GM18520 (cell line): Measurements from ENCODE around the gene RGS9.
"Not testable (repeated sequence)": the region's sequence is repeated elsewhere in the genome, so short reads cannot be mapped to it uniquely, and the experiment has no call there.

ENCODE experiments used
- ATAC-seq: cut with Tn5 transposase; IDR thresholded peaks from one replicate; pipeline ENCODE4 v1.9.1; 2021; ENCODE audit not compliant: unreplicated experiment

RGS9 gene

GRCh38 chr17:65155622-65156021 lies 18.5 kb downstream of the RGS9 start:
- ATAC-seq, result peak; percentile 15

DNA sequence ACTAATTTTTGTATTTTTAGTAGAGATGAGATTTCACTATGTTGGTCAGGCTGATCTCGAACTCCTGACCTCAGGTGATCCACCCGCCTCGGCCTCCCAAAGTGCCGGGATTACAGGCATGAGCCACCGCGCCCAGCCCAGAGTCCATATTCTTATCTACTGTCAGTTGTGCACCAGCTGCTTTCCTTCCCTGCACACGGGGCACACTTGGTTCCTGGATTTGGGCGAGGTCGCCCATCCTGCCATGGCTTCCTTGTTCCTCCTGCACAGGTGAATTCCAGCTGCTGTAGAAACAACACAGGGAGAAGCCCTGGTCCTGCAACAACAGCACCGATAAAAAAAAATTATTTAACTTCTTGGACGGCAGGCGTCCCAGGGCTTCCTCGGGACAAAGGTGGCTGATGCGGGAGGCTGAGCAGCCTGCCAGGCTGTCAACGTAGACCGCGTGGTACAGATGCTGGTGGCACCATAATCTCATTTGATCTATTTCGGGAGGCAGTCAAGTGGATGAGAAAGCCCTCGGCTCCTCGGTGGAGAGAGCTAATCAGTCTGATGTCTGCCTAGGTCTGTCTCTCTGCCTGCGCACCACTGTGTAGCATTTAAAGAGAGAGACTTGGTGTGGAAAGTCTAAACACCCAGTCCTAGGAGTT lies 19.1 kb downstream of the RGS9 start:
- no peak for ATAC-seq

- ATAC-seq, result no peak
Measured at GRCh38 chr17:65156835-65157565, 19.8 kb downstream of the RGS9 start.

DNA sequence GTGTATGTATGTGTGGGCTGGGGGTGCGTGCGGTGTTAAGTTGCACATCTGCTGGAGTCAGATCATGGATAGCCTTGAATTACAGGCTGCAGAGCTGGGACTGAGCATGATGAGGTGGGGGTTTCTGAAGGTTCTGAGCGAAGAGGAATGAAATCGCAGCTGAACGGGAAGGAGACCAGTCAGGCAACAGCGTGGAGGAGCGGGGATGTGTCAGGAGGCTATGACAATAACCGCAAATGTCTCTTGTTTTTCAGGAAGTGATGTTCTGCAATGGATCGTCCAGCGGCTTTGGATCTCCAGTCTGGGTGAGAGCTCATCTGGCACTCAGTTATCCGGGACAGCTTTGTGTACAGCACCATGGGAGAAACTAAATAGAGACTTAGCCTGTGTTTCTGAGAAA lies 20.9 kb downstream of the RGS9 start:
- no peak for ATAC-seq

GRCh38 chr17:65158622-65159021 lies 21.5 kb downstream of the RGS9 start:
- ATAC-seq, result no peak

DNA sequence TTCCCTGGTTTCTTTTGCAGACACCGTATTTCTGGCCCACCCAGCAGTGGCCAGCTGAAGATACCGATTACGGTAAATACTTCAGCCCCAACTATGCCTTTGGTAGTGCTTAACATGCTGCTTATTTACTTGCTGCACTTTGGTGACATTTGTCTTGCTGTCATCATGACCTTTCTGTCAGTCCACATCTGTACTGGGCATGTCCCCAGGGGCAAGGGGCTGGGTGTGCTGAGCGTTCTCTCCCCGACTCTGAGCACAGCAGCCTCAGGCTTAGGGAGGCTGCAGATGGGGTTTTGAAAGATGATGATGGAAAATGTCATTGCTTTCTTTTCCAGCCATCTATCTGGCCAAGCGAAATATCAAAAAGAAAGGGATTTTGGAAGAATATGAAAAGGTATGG lies 23.3 kb downstream of the RGS9 start:
- no peak for ATAC-seq

GRCh38 chr17:65163990-65164495 lies 26.9 kb downstream of the RGS9 start:
- peak; percentile 84 for ATAC-seq

DNA sequence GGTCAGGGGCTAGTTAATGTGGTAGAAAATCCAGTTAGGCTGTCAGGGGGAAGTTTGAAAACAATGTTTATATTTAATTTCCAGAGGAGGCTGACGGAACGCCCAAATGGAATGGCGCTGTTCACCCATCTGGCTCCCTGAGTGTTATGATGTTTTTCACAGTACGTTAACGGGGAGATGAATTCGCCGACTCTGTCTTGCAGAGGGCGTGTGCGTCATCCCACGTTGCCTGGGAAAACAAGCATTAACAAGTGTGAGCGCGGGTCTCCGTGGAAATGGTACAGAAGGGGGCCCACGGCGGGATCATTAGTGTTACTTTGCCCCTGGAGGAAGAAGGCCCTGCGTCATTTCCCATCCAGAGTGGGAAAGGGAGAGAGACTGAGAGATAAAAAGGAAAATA lies 29.6 kb downstream of the RGS9 start:
- no peak for ATAC-seq

DNA sequence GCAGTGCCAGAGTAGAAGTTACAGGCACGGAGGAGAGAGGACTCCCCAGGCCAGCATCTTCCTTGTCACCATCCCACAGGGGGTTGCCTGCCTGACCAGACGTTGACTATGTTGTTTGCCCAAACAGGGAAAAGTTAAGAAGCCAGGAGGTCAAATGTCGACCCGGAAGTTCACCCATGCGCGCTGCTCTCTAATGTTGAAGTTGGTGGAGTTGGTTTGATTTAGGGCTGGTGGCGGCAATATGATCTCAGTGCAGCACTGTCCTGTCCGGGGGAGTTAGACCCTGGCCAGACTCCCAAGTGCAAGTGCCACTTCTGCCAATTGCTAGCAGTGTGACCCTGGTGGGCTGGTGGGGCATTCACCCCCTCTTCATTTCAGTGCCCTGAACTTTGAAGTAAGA lies 30.4 kb downstream of the RGS9 start:
- no peak for ATAC-seq

DNA sequence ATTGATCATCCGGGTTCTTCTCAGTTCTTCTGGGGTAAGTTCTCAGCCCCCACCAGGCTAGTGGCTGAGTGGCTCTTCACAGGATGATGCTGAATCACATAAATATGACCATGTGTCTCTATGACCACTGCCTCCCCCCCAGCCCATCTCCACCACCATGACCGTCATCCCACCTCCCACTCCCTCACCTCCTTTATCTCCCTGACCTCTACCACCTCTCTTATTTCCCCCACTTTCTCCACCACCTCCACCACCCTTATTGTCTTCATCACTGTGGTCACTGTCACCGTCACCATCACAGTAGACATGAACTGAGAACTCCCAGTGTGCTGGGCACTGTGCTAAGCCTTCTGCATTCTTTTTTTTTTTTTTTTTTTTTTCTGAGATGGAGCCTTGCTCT lies 32.5 kb downstream of the RGS9 start:
- no peak for ATAC-seq

DNA sequence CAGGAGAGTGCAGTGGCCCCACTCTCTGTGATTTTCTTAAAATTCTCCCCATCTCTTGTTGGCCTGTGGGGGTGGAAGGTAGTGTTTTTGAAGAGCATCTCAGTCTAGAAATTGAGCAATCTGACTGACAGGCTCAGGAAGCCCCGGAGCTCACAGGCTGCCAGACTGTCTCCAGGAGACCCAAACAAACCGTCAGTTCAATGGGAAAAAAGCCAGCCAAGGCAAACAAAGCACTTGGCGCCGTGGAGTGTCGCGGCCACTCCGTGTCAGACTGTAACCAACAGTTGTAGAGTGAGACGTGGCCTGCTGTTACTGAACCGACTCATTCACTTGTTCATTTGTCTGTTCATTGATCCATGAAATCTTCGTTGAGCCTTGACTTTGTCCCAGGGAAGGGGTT lies 33.7 kb downstream of the RGS9 start:
- ATAC-seq, result no peak

GRCh38 chr17:65171752-65172151 lies 34.6 kb downstream of the RGS9 start:
- ATAC-seq, result no peak

DNA sequence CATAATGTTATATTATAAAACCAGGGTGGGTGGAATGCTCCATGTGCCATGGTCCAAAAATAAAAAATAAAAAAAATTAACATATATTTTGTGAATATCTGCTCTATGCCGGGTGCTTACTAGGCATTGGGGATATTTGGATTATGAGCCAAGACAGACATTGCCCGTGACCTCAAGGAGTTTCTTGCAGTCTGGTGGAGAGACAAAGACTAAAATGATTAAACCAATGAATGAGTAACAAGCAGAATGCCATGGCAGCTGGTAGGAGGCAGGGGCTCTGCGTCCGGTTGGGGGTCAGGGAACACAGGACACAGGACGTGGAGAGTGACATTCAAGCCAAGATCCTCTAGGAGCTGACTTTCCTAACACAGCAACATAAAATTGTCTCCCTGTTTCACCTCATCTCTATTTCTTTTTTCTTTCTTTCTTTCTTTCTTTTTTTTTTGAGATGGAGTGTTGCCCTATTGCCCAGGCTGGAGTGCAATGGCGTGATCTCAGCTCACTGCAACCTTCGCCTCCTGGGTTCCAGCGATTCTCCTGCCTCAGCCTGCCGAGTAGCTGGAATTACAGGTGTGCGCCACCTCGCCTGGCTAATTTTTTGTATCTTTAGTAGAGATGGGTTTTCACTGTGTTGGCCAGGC lies 35.4 kb downstream of the RGS9 start:
- no peak for ATAC-seq

DNA sequence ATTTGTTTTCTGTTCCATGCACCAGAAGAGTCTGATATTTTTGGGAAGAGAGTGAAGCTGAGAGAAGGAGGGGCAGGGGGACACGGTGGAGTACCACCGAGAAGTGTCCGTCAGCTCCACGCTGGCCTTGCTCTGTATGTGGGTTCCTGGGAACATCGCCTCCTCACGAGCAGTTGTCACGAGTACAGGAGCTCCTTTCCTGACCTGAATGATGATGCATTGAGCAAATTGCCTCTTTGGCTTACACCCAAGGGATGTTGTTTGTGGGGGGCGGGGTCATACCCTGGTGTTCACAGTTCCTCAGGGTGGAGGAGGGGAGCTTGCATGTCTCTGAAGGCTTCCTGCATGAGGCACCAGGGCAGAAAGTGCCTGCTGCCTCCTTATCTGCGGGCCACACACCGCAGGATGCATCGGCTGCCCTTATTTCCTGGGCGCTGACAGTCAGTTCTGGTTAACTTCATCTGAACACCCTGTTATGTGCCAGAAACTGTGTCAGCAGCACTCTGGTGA lies 36.2 kb downstream of the RGS9 start:
- ATAC-seq, result no peak

DNA sequence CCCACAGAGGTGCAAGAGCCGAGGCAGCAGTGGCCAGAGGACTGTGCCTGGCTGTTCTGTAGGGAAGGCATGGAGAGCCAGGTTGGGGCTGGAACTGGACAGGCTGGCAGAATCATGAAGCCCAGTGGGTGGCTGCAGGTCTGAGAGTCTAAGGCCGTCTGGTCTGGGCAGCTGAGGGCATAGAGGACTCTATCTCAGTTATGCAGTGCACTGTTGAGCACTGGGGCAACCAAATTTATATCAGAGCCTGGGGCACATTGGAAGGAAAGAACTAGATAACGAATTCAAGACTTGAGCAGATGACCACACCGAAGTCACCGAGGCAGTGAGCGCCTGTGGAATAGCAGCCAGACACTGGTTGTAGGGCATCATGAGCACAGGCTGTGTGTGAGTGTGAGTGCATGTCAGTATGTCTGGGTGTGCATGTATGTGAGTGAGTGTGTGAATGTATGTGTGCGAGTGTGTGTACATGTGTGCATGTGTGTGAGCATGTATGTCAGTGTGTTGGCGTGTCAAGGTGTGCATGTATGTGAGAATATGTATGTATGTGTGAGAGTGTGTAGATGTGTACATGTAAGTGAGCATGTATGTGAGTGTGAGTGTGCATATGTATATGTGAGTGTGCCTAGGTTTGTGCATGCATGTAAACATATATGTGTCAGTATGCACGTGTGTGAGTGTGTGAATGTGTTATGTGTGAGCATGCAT lies 37.0 kb downstream of the RGS9 start:
- no peak for ATAC-seq

DNA sequence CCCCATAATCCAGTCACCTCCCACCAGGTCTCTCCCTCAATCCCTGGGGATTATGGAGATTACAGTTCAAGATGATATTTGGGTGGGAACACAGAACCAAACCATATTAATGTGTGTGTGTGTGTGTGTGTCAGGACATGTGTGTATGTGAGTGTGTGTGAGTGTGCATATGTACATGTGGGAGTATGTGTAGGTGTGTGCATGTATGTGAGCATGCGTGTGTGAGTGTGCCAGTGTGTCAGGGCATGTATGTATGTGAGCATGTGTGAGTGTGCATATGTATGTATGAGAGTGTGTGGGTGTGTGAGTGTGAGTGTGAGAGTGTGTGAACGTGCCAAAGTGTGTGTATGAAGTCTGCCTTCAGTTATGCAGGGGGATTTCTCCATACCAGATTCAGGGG lies 37.8 kb downstream of the RGS9 start:
- ATAC-seq, result no peak

GRCh38 chr17:65175952-65176351 lies 38.8 kb downstream of the RGS9 start:
- ATAC-seq, result no peak

DNA sequence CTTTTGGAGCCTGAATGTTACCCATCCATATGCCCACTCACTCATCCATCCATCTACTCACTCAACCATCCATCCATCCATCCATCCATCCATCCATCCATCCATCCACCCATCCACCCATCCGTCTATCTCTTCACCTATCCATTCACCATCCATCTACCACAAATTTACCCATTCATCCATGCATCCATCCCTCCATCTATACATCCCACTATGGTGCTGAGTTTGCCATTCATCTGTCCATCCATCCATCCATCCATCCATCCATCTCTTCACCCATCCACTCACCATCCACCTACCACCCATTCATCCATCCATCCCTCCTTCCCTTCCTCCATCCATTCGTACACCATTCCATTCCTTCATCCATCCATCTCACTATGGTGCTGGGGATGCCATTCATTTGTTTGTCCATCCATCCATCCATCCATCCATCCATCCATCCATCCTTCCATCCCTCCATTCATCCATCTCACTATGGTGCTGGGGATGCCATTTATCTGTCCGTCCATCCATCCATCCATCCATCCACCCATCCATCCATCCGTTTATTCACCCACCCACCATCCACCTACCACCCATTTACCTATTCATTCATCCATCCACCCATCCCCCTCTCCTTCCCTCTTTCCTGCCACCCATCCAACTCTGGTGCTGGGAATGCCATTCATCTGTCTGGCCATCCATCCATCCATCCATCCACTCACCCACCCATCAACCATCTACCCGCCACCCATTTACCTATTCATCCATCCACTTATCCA lies 39.7 kb downstream of the RGS9 start:
- ATAC-seq, result no peak

GRCh38 chr17:65177901-65178300 lies 40.7 kb downstream of the RGS9 start:
- ATAC-seq, result no peak

GRCh38 chr17:65180276-65180675 lies 43.1 kb downstream of the RGS9 start:
- not testable (repeated sequence) for ATAC-seq
